KOPT-K1 (cell line): ENCODE measurements around the gene BOD1L1.

Source experiments
- H3K27ac ChIP-seq: fragments of 200-600 bp; sonication (generic); 2 replicates; pipeline ENCODE4 v1.5.1; 2016; ENCODE audit warnings: antibody characterized with exemption, mild to moderate bottlenecking, low read depth, low read length; ENCODE audit not compliant: poor library complexity, severe bottlenecking
- H3K36me3 ChIP-seq: fragments of 200-600 bp; sonication (generic); 2 replicates; pipeline ENCODE4 v1.5.1; 2017; ENCODE audit warnings: antibody characterized with exemption, mild to moderate bottlenecking, low read length, moderate library complexity; ENCODE audit not compliant: insufficient read depth
- H3K9me3 ChIP-seq: fragments of 200-600 bp; sonication (generic); 2 replicates; pipeline ENCODE4 v1.5.1; 2017; ENCODE audit warnings: antibody characterized with exemption, low read length, mild to moderate bottlenecking; ENCODE audit not compliant: insufficient read depth, poor library complexity, severe bottlenecking

Gene BOD1L1

GRCh38 chr4:13548984-13549546 is 78.5 kb downstream of the BOD1L1 start:
- Histone ChIP-seq H3K27ac (no peak overlapping the region), H3K36me3 (no peaks in the 10 kb centered on the region), H3K9me3 (peaks cover 22% of the 10 kb centered on the region)

- Histone ChIP-seq H3K27ac (no peak overlapping the region), H3K36me3 (no peaks in the 10 kb centered on the region), H3K9me3 (peaks cover 29% of the 10 kb centered on the region)
These were observed 79.2 kb downstream of the BOD1L1 start for GRCh38 chr4:13548059-13548983.

- H3K36me3 ChIP-seq, result no peaks in the 10 kb centered on the region
- peaks cover 37% of the 10 kb centered on the region for H3K9me3 ChIP-seq
- peak overlapping the region; percentile 53 for H3K27ac ChIP-seq
These were observed 80.0 kb downstream of the BOD1L1 start for GRCh38 chr4:13547485-13548041.

- peaks cover 42% of the 10 kb centered on the region for H3K9me3 ChIP-seq
- peak overlapping the region; percentile 53 for H3K27ac ChIP-seq
- no peaks in the 10 kb centered on the region for H3K36me3 ChIP-seq
These were observed 80.5 kb downstream of the BOD1L1 start for GRCh38 chr4:13546941-13547484.

GRCh38 chr4:13546142-13546940 is 81.2 kb downstream of the BOD1L1 start:
- Histone ChIP-seq H3K27ac (no peak overlapping the region), H3K9me3 (peaks cover 48% of the 10 kb centered on the region), H3K36me3 (no peaks in the 10 kb centered on the region)

- Histone ChIP-seq H3K9me3 (peaks cover 56% of the 10 kb centered on the region), H3K27ac (no peak overlapping the region), H3K36me3 (no peaks in the 10 kb centered on the region)
These were observed 82.1 kb downstream of the BOD1L1 start for GRCh38 chr4:13545394-13545808.

- no peak overlapping the region for H3K27ac ChIP-seq
- no peaks in the 10 kb centered on the region for H3K36me3 ChIP-seq
- H3K9me3 ChIP-seq, result peaks cover 62% of the 10 kb centered on the region
These were observed 82.7 kb downstream of the BOD1L1 start for GRCh38 chr4:13544606-13545393.

GRCh38 chr4:13543839-13544605 is 83.5 kb downstream of the BOD1L1 start, which contains the start of gene NKX3-2:
NKX3-2 (minus strand) TSS chr4:13544508; CDS start chr4:13544414, 94 bp downstream.
- H3K27ac ChIP-seq, result no peak within 1 kb of the TSS
- no peaks in the 10 kb centered on the region for H3K36me3 ChIP-seq
- H3K9me3 ChIP-seq, result peaks cover 66% of the 10 kb centered on the region

GRCh38 chr4:13543032-13543838 is 84.3 kb downstream of the BOD1L1 start:
- peaks cover 74% of the 10 kb centered on the region for H3K9me3 ChIP-seq
- H3K36me3 ChIP-seq, result no peaks in the 10 kb centered on the region

GRCh38 chr4:13542577-13543031 is 84.9 kb downstream of the BOD1L1 start:
- Histone ChIP-seq H3K27ac (no peak overlapping the region), H3K36me3 (no peaks in the 10 kb centered on the region)

More at GRCh38 chr4:13543032-13543838, 84.3 kb downstream of the BOD1L1 start:
- H3K27ac ChIP-seq, result no peak overlapping the region

GRCh38 chr4:13541720-13542576 is 85.6 kb downstream of the BOD1L1 start:
- Histone ChIP-seq H3K9me3 (peaks cover 80% of the 10 kb centered on the region), H3K36me3 (no peaks in the 10 kb centered on the region), H3K27ac (no peak overlapping the region)

More at GRCh38 chr4:13542577-13543031, 84.9 kb downstream of the BOD1L1 start:
- peaks cover 74% of the 10 kb centered on the region for H3K9me3 ChIP-seq

- Histone ChIP-seq H3K36me3 (no peaks in the 10 kb centered on the region), H3K9me3 (peaks cover 80% of the 10 kb centered on the region), H3K27ac (no peak overlapping the region)
These were observed 86.3 kb downstream of the BOD1L1 start for GRCh38 chr4:13541176-13541604.
